Vagina (tissue), 2 donors: ENCODE data around the gene CGNL1. TPM values are rescaled to one million over a fixed set of nuclear protein-coding genes. Genes with fewer than 3 reads are reported as not detected.

Experiments
- DNase-seq, 2 donors: peaks; one replicate each; pipeline ENCODE4 v3.0.0-alpha.2; 2017; ENCODE audit errors: extremely low spot score in 2 of 2
- H3K27ac ChIP-seq: fragments of 200-600 bp; sonication (generic); one replicate; pipeline ENCODE4 v1.5.1; 2019
- H3K27me3 ChIP-seq: fragments of 200-600 bp; sonication (generic); one replicate; pipeline ENCODE4 v1.5.1; 2019
- H3K36me3 ChIP-seq, 2 donors: fragments of 200-600 bp; sonication (generic); one replicate each; pipeline ENCODE4 v1.5.1; 2017 to 2019
- H3K4me1 ChIP-seq: fragments of 200-600 bp; sonication (generic); one replicate; pipeline ENCODE4 v1.5.1; 2019
- H3K4me3 ChIP-seq, 2 donors: fragments of 200-600 bp; sonication (generic); 1 replicate in 1 of 2; 2 replicates in 1 of 2; pipeline ENCODE4 v1.5.1; 2016 to 2019
- H3K9me3 ChIP-seq: fragments of 200-600 bp; sonication (generic); one replicate; pipeline ENCODE4 v1.5.1; 2019
- POLR2A ChIP-seq, 2 donors: fragments of 450-650 bp; IDR thresholded peaks; one replicate each; pipeline ENCODE4 v1.6.1; 2017; ENCODE audit warnings: antibody characterized with exemption in 2 of 2, mild to moderate bottlenecking in 2 of 2, moderate library complexity in 2 of 2
- POLR2AphosphoS5 ChIP-seq, 2 donors: sonication (generic); formaldehyde crosslinking; IDR thresholded peaks; one replicate each; pipeline ENCODE4 v1.9.0; 2017; ENCODE audit warnings: antibody characterized with exemption in 2 of 2, mild to moderate bottlenecking in 2 of 2, low read depth in 1 of 2; ENCODE audit not compliant: insufficient read depth in 1 of 2
- intact Hi-C: fragments of 100-400 bp; cut with DNase I; formaldehyde crosslinking; loops from one replicate; pipeline ENCODE4 v1.15.1; 2023
- small RNA-seq: library from RNA; depleted of rRNA; stranded (forward); fragments of <200 nt; gene quantifications from one replicate; pipeline ENCODE3, GENCODE V24; 2016
- total RNA-seq: library from RNA; depleted of rRNA; stranded (reverse); fragments of >200 nt; gene quantifications from one replicate; pipeline ENCODE4 v1.2.3, GENCODE V29; 2016
- TF ChIP-seq, protein P1 (sequence below), 3 experiments: fragments of 450-650 bp in 2 of 3; fragments of 200-600 bp in 1 of 3; sonication (generic) in 1 of 3; IDR thresholded peaks; one replicate each; pipeline ENCODE4 v1.5.1; 2017 to 2019; ENCODE audit warnings: antibody characterized with exemption in 3 of 3, mild to moderate bottlenecking in 2 of 3, moderate library complexity in 2 of 3

CGNL1 gene
- total RNA-seq, 1 donor from 2014 or later, result 38.3 TPM

DNA sequence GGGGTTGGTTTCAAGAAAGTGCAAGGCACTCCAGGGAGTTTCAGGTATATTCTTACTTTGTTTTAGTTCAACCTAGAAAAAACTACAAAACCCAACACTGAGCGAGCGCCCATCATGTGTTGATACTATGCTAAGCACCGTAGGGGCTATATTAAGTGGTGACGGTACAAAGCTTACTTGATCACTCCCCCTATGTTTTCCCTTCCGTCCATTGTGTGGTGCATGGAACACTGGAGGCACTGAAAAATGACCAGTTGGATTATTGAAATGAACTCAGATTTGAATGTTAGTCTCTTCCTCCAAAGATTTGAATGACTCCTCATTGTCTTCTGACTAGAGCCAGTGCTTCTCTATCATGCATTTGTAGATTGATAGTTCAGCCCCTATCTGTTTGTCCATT, 222.0 kb downstream of the CGNL1 start:
- no peak overlapping the region for H3K4me3 ChIP-seq
- H3K9me3 ChIP-seq, result no peaks in the 10 kb centered on the region
- no peaks in the 10 kb centered on the region for H3K36me3 ChIP-seq
- H3K27ac ChIP-seq, result peak overlapping the region; percentile 68
- no peak for DNase-seq
- TF ChIP-seq, protein P1, sequence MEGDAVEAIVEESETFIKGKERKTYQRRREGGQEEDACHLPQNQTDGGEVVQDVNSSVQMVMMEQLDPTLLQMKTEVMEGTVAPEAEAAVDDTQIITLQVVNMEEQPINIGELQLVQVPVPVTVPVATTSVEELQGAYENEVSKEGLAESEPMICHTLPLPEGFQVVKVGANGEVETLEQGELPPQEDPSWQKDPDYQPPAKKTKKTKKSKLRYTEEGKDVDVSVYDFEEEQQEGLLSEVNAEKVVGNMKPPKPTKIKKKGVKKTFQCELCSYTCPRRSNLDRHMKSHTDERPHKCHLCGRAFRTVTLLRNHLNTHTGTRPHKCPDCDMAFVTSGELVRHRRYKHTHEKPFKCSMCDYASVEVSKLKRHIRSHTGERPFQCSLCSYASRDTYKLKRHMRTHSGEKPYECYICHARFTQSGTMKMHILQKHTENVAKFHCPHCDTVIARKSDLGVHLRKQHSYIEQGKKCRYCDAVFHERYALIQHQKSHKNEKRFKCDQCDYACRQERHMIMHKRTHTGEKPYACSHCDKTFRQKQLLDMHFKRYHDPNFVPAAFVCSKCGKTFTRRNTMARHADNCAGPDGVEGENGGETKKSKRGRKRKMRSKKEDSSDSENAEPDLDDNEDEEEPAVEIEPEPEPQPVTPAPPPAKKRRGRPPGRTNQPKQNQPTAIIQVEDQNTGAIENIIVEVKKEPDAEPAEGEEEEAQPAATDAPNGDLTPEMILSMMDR (IDR thresholded peaks at IDR 0.05), result no peak
- TF ChIP-seq POLR2AphosphoS5 (IDR thresholded peaks at IDR 0.05; ENCODE audit: insufficient read depth in 1 of 2, low read depth in 1 of 2), result no peak
- no peak for TF ChIP-seq POLR2A (IDR thresholded peaks at IDR 0.05)
- H3K27me3 ChIP-seq, result no peaks in the 10 kb centered on the region
- intact Hi-C loops, result no loop called here
- peaks cover 47% of the 10 kb centered on the region for H3K4me1 ChIP-seq

DNA sequence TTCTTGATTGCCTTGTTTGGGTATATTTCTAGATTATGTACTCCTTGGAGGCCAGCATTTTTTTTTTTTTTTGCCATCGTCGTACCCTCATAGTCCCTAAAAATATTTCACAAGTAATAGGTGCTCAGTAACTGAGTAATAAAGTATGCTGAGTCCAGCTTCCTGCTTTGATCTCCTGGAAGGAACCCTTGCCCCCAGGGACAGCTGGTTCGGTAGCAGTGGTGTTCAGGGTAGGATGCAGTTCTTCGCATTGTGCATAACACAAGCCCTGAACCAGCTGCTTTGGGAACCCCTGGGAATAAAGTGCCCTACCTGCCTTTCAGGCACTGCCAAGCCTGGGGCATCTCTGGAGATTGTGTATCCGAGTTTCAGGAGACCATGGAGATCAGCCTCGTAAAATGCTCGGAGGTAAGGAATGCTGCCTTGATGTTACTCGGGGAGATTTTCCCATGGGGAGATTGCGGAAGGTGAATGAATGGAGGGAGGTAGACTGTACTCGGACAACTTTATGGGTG, 223.0 kb downstream of the CGNL1 start:
- TF ChIP-seq, protein P1 (IDR thresholded peaks at IDR 0.05), result no peak
- no peak for TF ChIP-seq POLR2A (IDR thresholded peaks at IDR 0.05)
- no peak for TF ChIP-seq POLR2AphosphoS5 (IDR thresholded peaks at IDR 0.05; ENCODE audit: insufficient read depth in 1 of 2, low read depth in 1 of 2)
- Histone ChIP-seq H3K27ac (peak overlapping the region; percentile 68), H3K4me1 (peaks cover 47% of the 10 kb centered on the region), H3K4me3 (no peak overlapping the region), H3K9me3 (no peaks in the 10 kb centered on the region), H3K36me3 (no peaks in the 10 kb centered on the region), H3K27me3 (no peaks in the 10 kb centered on the region)
- intact Hi-C loops, result no loop called here
- DNase-seq, result no peak

DNA sequence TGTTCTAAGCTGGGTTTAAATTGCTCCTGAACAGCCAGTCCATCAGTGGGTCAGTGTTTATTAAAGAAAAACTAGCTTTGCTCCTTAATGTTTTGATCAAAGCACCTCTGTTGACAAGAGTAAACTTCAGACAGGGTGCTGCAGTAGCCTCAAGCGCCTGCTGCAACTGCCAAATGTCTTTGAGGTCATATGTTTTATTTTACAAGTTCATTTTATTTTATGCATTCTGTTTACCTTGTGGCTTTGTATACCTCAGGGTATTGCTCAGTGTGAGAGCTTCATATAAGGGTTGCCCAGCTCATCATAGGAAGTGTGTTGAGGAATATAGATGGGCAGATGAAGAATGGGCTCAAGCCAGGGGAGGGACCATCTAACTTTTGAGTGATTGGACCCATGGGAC, 223.9 kb downstream of the CGNL1 start:
- Histone ChIP-seq H3K4me3 (no peak overlapping the region), H3K36me3 (no peaks in the 10 kb centered on the region), H3K27me3 (no peaks in the 10 kb centered on the region), H3K4me1 (peaks cover 39% of the 10 kb centered on the region), H3K27ac (no peak overlapping the region), H3K9me3 (no peaks in the 10 kb centered on the region)
- intact Hi-C loops, result no loop called here
- no peak for TF ChIP-seq POLR2A (IDR thresholded peaks at IDR 0.05)
- TF ChIP-seq, protein P1 (IDR thresholded peaks at IDR 0.05), result no peak
- no peak for TF ChIP-seq POLR2AphosphoS5 (IDR thresholded peaks at IDR 0.05; ENCODE audit: insufficient read depth in 1 of 2, low read depth in 1 of 2)
- DNase-seq, result no peak

Small RNAs within 50 kb of the gene (small RNA-seq; reads per million reads assigned to genes)
- gene RNU6-844P, result not detected

Other genes starting within 250 kb of the CGNL1 start
- 15.2 TPM for gene MYZAP, start 215.4 kb downstream of the CGNL1 start, total RNA-seq